K562 (cell line): ENCODE data around the gene CCDC85B. TPM values are rescaled to one million over a fixed set of nuclear protein-coding genes. Genes with fewer than 3 reads are reported as not detected.
A peak's percentile ranks its signal among the peaks of the same experiment; 100 is the strongest.

Experiments
- CBX2 ChIP-seq: fragments of 200-600 bp; sonication (generic); IDR thresholded peaks from one replicate; pipeline ENCODE4 v1.6.1; 2012; ENCODE audit warnings: mild to moderate bottlenecking, low read length, inconsistent platforms; ENCODE audit not compliant: insufficient read depth, poor library complexity, severe bottlenecking
- DMBX1 ChIP-seq: fragments of 250-450 bp; sonication (Bioruptor Pico); IDR thresholded peaks from 2 replicates; pipeline ENCODE4 v1.8.0; 2022; ENCODE audit warnings: inconsistent platforms, mild to moderate bottlenecking, moderate library complexity, borderline replicate concordance
- DNMT1 ChIP-seq: fragments of 450-650 bp; IDR thresholded peaks from 2 replicates; pipeline ENCODE4 v1.6.1; 2016; ENCODE audit warnings: antibody characterized with exemption, mild to moderate bottlenecking
- EZH2 ChIP-seq: IDR thresholded peaks from 2 replicates; pipeline ENCODE4 v1.6.1; 2012; ENCODE audit warnings: low read depth, mild to moderate bottlenecking, inconsistent platforms, low read length, borderline replicate concordance
- FOSL1 ChIP-seq: fragments of 200-800 bp; sonication (Bioruptor generic); conservative IDR thresholded peaks from 2 replicates; pipeline ENCODE4 v1.6.1; 2016; ENCODE audit warnings: missing genetic modification characterization, missing compliant biosample characterization
- GATA2 ChIP-seq: sonication (generic); formaldehyde crosslinking; IDR thresholded peaks from 2 replicates; pipeline ENCODE4 v1.4.0; 2020; ENCODE audit warnings: mild to moderate bottlenecking, missing genetic modification reagents
- HNRNPH1 ChIP-seq: fragments of 200-400 bp; formaldehyde crosslinking; optimal IDR thresholded peaks from 2 replicates; pipeline ENCODE3; 2017; ENCODE audit warnings: low read depth, mild to moderate bottlenecking, low read length, moderate library complexity
- HNRNPK ChIP-seq: fragments of 200-400 bp; formaldehyde crosslinking; IDR thresholded peaks from one replicate; pipeline ENCODE4 v1.6.1; 2018; ENCODE audit warnings: mild to moderate bottlenecking, low read depth, low read length; ENCODE audit not compliant: poor library complexity, severe bottlenecking
- NFRKB ChIP-seq: fragments of 450-650 bp; IDR thresholded peaks from 2 replicates; pipeline ENCODE4 v1.6.1; 2016; ENCODE audit warnings: low read depth
- NR2F6 ChIP-seq: fragments of 450-650 bp; formaldehyde crosslinking; IDR thresholded peaks from 2 replicates; pipeline ENCODE4 v1.4.0; 2020; ENCODE audit warnings: mild to moderate bottlenecking
- PTTG1 ChIP-seq: fragments of 450-650 bp; IDR thresholded peaks from 2 replicates; pipeline ENCODE4 v1.6.1; 2016; ENCODE audit warnings: low read depth, mild to moderate bottlenecking, missing genetic modification characterization, missing compliant biosample characterization
- RBM14 ChIP-seq: fragments of 200-400 bp; formaldehyde crosslinking; IDR thresholded peaks from 2 replicates; pipeline ENCODE4 v1.6.1; 2018; ENCODE audit warnings: low read depth, mild to moderate bottlenecking, low read length, moderate library complexity, borderline replicate concordance; ENCODE audit not compliant: insufficient read depth
- SP2 ChIP-seq: IDR thresholded peaks from 2 replicates; pipeline ENCODE4 v1.6.1; 2011; ENCODE audit warnings: mild to moderate bottlenecking, low read depth, low read length, moderate library complexity; ENCODE audit not compliant: poor library complexity, severe bottlenecking; ENCODE audit errors: extremely low read depth
- TBP ChIP-seq: optimal IDR thresholded peaks from 2 replicates; pipeline ENCODE3; 2011; ENCODE audit warnings: low read depth, low read length, improper control_type of control experiment
- TFAM ChIP-seq: fragments of 250-450 bp; sonication (Bioruptor Pico); conservative IDR thresholded peaks from 2 replicates; pipeline ENCODE4 v1.5.0; 2021; ENCODE audit warnings: mild to moderate bottlenecking, moderate library complexity
- ZBTB7A ChIP-seq: IDR thresholded peaks from 2 replicates; pipeline ENCODE4 v1.6.1; 2011; ENCODE audit warnings: low read depth, mild to moderate bottlenecking, low read length, moderate library complexity, borderline replicate concordance; ENCODE audit not compliant: control insufficient read depth
- ZNF79 ChIP-seq: fragments of 250-450 bp; sonication (Bioruptor Pico); IDR thresholded peaks from 2 replicates; pipeline ENCODE4 v1.4.0; 2020; ENCODE audit warnings: low read depth, mild to moderate bottlenecking, moderate library complexity
- polyA plus RNA-seq, 8 experiments: library from polyadenylated mRNA; depleted of rRNA in 4 of 8; stranded (reverse) in 5 of 8; unstranded in 3 of 8; fragments of >200 nt; fragmentation: Nextera tagmentation in 2 of 8; fragmentation: Illumina TruSeq in 1 of 8; extraction: Ambion mirVana in 2 of 8; extraction: Trizol in 1 of 8; gene quantifications; 2 replicates each; pipeline versions ENCODE4 v1.2.1 to v1.2.3, GENCODE V29; 2011 to 2014; ENCODE audit warnings: inconsistent platforms in 1 of 8, missing spikeins in 1 of 8
- total RNA-seq, 7 experiments: library from RNA; depleted of rRNA in 6 of 7; stranded (reverse); fragments of >200 nt in 6 of 7; fragmentation: Illumina TruSeq in 2 of 7; extraction: Trizol in 2 of 7; gene quantifications; 2 replicates each; pipeline versions ENCODE4 v1.2.1 to v1.2.3, GENCODE V29; 2011 to 2021; ENCODE audit warnings: low replicate concordance in 1 of 7
- TF ChIP-seq, protein P1 (sequence below), 2 experiments: fragments of 450-650 bp; conservative IDR thresholded peaks; 2 replicates each; pipeline ENCODE4 v1.6.1; 2017; ENCODE audit warnings: mild to moderate bottlenecking in 2 of 2, moderate library complexity in 2 of 2
- TF ChIP-seq, protein P2 (sequence below): fragments of 450-650 bp; IDR thresholded peaks from 2 replicates; pipeline ENCODE4 v1.6.1; 2016
- TF ChIP-seq, protein P3 (sequence below): sonication (generic); formaldehyde crosslinking; IDR thresholded peaks from 2 replicates; pipeline ENCODE4 v1.8.0; 2023; ENCODE audit warnings: mild to moderate bottlenecking, missing genetic modification reagents
- TF ChIP-seq, protein P4 (sequence below): fragments of 250-450 bp; sonication (Bioruptor Pico); IDR thresholded peaks from 2 replicates; pipeline ENCODE4 v1.4.0; 2020; ENCODE audit warnings: mild to moderate bottlenecking, moderate library complexity, borderline replicate concordance

The CCDC85B gene
- total and polyA plus RNA-seq, 9 of the 15 experiments (the other 6 are each of a cell fraction or from before 2014, with no cell fraction given) = 0.14 to 138 (median 6.2) TPM

DNA sequence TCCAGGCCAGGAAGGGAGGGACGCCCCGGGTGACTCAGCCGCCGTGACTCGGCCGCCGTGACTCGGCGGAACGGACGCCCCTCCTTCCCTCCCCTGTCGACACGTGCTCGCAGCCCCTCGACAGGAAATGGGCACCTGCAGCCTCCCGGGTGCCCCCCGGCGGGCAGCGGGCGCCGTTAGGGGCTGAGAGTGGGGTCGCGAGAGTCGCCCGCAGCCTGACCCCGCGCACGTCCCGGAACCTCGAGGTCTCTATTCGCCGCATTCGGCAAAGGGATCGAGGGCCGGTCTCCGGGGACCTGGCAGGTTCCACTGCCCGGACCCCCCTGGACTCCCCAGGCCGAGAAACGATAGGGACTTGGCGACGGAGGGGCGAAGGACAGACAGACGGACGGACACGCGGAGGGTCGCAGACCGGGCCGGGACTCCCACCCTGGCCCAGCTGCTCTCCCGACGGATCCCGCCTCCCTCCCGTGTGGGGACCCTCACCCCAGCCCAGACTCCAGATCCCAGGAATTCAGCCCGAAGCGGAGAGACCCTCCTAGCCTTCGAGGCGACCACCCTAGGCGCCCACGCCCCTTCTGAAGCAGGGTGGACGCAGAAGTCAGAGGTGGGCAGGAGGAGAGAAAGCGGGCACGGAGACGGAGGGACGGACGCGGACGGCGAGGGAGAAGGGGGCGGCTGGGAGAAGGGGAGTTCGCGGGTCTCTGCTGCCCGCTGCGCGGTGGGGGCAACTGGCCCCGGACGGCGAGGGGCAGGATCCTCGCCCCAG is 9.1 kb downstream of the CCDC85B start (continued):
- no peak for TF ChIP-seq DNMT1
- TF ChIP-seq GATA2 (CRISPR knock-in tag) = no peak
- TF ChIP-seq CBX2 = no peak
- no peak for TF ChIP-seq SP2
- TF ChIP-seq TBP = no peak
- TF ChIP-seq NR2F6 (CRISPR knock-in tag) = no peak
- TF ChIP-seq ZBTB7A = peak; percentile 96
- TF ChIP-seq FOSL1 (tag) = no peak
- TF ChIP-seq HNRNPK = peak; percentile 66
- peak; percentile 77 for TF ChIP-seq HNRNPH1
- TF ChIP-seq EZH2 = no peak
- TF ChIP-seq, protein P1, sequence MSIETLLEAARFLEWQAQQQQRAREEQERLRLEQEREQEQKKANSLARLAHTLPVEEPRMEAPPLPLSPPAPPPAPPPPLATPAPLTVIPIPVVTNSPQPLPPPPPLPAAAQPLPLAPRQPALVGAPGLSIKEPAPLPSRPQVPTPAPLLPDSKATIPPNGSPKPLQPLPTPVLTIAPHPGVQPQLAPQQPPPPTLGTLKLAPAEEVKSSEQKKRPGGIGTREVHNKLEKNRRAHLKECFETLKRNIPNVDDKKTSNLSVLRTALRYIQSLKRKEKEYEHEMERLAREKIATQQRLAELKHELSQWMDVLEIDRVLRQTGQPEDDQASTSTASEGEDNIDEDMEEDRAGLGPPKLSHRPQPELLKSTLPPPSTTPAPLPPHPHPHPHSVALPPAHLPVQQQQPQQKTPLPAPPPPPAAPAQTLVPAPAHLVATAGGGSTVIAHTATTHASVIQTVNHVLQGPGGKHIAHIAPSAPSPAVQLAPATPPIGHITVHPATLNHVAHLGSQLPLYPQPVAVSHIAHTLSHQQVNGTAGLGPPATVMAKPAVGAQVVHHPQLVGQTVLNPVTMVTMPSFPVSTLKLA (conservative IDR thresholded peaks at IDR 0.05) = peak; percentile 98 to 99
- TF ChIP-seq NFRKB = peak; percentile 91
- peak; percentile 100 for TF ChIP-seq RBM14
- no peak for TF ChIP-seq ZNF79 (CRISPR knock-in tag)
- TF ChIP-seq, protein P2, sequence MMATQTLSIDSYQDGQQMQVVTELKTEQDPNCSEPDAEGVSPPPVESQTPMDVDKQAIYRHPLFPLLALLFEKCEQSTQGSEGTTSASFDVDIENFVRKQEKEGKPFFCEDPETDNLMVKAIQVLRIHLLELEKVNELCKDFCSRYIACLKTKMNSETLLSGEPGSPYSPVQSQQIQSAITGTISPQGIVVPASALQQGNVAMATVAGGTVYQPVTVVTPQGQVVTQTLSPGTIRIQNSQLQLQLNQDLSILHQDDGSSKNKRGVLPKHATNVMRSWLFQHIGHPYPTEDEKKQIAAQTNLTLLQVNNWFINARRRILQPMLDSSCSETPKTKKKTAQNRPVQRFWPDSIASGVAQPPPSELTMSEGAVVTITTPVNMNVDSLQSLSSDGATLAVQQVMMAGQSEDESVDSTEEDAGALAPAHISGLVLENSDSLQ = no peak
- TF ChIP-seq, protein P3, sequence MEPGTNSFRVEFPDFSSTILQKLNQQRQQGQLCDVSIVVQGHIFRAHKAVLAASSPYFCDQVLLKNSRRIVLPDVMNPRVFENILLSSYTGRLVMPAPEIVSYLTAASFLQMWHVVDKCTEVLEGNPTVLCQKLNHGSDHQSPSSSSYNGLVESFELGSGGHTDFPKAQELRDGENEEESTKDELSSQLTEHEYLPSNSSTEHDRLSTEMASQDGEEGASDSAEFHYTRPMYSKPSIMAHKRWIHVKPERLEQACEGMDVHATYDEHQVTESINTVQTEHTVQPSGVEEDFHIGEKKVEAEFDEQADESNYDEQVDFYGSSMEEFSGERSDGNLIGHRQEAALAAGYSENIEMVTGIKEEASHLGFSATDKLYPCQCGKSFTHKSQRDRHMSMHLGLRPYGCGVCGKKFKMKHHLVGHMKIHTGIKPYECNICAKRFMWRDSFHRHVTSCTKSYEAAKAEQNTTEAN (CRISPR knock-in tag) = no peak
- TF ChIP-seq PTTG1 (tag) = no peak
- TF ChIP-seq DMBX1 (CRISPR knock-in tag) = no peak
- TF ChIP-seq, protein P4, sequence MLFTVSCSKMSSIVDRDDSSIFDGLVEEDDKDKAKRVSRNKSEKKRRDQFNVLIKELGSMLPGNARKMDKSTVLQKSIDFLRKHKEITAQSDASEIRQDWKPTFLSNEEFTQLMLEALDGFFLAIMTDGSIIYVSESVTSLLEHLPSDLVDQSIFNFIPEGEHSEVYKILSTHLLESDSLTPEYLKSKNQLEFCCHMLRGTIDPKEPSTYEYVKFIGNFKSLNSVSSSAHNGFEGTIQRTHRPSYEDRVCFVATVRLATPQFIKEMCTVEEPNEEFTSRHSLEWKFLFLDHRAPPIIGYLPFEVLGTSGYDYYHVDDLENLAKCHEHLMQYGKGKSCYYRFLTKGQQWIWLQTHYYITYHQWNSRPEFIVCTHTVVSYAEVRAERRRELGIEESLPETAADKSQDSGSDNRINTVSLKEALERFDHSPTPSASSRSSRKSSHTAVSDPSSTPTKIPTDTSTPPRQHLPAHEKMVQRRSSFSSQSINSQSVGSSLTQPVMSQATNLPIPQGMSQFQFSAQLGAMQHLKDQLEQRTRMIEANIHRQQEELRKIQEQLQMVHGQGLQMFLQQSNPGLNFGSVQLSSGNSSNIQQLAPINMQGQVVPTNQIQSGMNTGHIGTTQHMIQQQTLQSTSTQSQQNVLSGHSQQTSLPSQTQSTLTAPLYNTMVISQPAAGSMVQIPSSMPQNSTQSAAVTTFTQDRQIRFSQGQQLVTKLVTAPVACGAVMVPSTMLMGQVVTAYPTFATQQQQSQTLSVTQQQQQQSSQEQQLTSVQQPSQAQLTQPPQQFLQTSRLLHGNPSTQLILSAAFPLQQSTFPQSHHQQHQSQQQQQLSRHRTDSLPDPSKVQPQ (CRISPR knock-in tag) = peak; percentile 36; the same call in 1 of the 2 replicates
- no peak for TF ChIP-seq TFAM (CRISPR knock-in tag)
